ENCODE measurements around the gene SMYD3.

The SMYD3 gene

GRCh38 chr1:246147524-246148461, 359.3 kb downstream of the SMYD3 start:
- no peak for DNase-seq (ENCODE audit: low read depth)

DNA sequence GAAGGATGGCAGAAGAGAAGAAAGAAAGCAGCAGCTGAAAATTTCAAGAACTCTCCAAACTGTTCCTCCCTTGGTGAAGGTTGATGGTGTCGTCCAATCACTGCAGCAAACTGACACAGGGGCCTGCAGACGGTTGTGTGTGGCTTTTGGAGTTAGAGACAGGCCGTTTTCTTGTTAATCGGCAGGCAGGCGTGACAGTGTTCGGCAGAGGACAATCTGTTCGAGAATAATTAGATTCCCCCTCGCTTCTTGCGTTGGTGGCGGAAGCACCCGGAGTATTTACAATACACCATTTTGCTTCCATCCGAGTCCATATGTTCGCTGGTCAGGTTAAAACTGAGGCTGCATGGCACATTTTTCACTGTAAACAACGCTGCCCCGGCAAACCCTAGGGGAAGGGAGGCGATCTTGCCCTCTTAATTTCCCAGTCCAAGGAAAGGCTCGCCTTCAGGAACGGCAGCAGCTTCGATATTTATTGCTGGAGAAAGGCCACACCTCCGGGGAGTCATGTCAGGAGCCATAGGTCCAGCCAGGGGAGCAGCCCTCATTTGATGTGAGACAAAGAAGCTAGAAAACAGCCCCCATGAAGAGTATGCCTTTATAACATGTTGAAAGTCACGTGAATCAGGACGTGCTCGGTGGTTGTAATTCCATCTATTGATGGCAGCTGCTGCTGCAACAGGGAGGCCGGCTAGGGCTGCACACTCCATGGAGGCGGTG, 360.1 kb downstream of the SMYD3 start:
- DNase-seq (ENCODE audit: low read depth) = no peak

GRCh38 chr1:246145900-246146299, 361.2 kb downstream of the SMYD3 start:
- no peak for DNase-seq (ENCODE audit: low read depth)

DNA sequence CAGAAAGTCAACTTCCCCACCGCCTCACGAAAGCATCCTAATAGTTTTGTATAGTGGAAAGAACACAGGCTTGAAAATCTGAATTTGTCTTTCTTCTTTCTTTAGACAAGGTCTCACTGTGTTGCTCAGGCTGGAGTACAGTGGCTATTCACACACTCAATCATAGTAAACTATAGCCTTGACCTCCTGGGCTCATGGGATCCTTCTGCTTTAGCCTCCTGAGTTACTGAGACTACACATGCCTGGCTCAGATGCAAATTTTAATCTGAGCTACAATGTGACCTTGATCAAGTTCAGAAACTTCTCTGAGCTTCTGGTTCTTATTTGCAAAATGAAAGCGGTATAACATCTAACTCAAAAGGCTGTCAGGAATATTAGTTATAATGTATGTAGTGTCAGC, 362.1 kb downstream of the SMYD3 start:
- DNase-seq (ENCODE audit: low read depth) = no peak

- DNase-seq (ENCODE audit: low read depth) = no peak
Measured at GRCh38 chr1:246142320-246142893, 364.7 kb downstream of the SMYD3 start.

DNA sequence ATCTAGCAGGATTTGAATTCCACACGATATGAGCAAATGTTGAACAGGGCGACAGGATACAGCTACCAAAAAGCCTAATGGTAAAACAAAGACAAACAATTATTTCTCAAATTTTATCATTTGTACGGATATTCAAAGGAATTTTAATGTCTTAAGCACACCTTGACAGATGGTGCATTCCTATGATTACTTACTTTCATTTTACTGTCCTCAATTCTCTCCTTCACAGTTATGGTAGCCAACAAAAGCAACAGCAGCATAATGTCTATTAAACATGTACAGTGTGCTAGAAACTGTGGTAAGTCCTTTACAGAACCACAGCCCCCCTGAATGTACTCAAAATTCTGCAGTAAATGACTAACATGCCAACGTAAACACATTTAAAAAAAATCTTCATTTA, 365.8 kb downstream of the SMYD3 start:
- no peak for DNase-seq (ENCODE audit: low read depth)

DNA sequence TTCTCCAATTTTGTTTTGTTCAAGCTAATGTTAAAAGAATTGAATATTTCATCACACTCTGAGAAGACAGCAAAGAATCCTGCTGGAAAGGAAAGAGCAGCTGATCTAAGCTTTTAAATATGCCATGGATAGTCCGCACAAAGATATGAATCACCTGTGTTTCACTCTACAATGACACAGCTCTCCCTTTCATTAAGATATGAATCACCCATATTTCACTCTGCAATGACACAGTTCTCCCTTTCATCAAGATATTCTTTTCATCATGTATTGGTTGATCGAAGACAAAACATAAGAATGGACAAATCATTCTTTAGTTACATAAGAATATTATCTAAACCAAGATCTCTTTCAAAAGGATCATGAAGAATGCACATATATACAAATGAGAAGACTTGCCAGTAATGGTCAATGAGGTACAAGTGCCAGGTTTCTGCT, 367.3 kb downstream of the SMYD3 start:
- no peak for DNase-seq (ENCODE audit: low read depth)

DNA sequence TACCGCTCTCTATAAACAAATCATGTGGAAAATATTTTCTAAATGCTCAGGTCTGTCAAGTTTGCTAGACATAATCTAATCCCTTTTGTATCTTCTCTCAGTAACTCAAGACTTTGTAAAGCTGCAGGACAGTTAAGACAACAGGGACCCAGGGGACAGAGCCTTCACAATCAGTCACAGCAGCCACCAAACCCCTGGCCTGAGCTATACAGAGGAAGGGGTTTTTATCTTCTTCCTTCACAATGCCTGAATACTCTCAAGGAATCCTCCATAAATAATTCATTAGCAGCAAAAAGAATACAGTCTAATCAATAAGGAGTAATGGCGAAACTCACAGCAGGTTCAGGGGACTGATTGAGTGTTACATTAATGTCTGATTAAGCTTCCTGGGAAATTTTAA, 368.3 kb downstream of the SMYD3 start:
- DNase-seq (ENCODE audit: low read depth) = no peak

GRCh38 chr1:246136477-246136876, 370.6 kb downstream of the SMYD3 start:
- no peak for DNase-seq (ENCODE audit: low read depth)

DNA sequence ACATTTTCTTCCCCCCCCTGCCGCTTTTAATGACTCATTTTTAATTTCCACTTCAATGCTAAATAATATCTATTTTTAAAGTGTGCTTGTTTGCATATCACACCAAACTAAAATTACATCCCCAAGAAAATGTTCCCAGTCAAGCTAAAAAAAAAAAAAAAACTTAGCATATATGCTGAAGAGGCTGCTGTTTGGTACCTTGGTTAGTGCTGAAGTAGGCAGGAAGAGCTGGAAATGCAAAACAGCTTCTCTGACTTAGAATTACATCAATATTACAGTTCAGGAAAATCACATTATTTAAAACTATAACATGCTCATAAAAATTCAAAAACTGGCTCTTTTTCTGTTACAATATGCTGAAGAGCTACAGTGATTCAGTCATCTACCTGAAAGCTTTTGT, 372.3 kb downstream of the SMYD3 start:
- no peak for DNase-seq (ENCODE audit: low read depth)

GRCh38 chr1:246131095-246131494, 376.0 kb downstream of the SMYD3 start:
- DNase-seq (ENCODE audit: low read depth) = no peak

- no peak for DNase-seq (ENCODE audit: low read depth)
Measured at GRCh38 chr1:246128494-246129069, 378.5 kb downstream of the SMYD3 start.

GRCh38 chr1:246126580-246126979, 380.5 kb downstream of the SMYD3 start:
- DNase-seq (ENCODE audit: low read depth) = no peak

DNA sequence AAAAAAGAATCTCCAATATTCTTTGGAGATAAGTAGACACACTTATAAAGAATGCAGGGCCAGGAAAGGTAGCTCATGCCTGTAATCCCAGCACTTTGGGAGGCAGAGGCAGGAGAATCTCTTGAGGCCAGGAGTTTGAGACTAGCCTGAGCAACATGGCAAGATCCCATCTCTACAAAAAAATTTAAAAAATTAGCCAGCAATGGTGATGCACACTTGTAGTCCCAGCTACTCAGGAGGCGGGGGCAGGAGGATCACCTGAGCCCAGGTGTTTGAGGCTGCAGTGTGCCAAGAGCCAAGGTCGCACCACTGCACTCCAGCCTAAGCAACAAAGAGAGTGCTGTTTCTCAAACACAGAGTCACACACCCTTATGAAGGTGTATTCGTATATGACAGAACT, 385.0 kb downstream of the SMYD3 start:
- DNase-seq (ENCODE audit: low read depth) = no peak

GRCh38 chr1:246121533-246121932, 385.5 kb downstream of the SMYD3 start:
- DNase-seq (ENCODE audit: low read depth) = no peak

- peak; percentile 11 for DNase-seq (ENCODE audit: low read depth)
Measured at GRCh38 chr1:246117066-246117791, 389.9 kb downstream of the SMYD3 start.

DNA sequence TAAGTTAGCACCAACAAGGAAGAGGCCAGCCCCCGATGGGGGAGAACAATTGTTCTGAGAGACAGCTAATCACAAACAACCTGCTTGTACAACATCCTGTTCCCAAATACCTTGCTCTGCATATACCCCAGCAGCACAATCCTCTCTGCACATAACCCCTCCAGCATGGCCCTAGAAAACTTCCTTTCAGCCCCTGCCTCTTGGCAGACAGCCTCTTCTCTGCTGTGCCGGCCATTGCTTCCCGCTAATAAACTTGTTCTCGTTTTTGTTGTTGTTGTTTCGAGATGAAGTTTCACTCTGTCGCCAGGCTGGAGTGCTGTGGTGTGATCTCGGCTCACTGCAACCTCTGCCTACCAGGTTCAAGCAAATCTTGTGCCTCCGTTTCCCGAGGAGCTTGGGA, 392.7 kb downstream of the SMYD3 start:
- DNase-seq (ENCODE audit: low read depth) = no peak

DNA sequence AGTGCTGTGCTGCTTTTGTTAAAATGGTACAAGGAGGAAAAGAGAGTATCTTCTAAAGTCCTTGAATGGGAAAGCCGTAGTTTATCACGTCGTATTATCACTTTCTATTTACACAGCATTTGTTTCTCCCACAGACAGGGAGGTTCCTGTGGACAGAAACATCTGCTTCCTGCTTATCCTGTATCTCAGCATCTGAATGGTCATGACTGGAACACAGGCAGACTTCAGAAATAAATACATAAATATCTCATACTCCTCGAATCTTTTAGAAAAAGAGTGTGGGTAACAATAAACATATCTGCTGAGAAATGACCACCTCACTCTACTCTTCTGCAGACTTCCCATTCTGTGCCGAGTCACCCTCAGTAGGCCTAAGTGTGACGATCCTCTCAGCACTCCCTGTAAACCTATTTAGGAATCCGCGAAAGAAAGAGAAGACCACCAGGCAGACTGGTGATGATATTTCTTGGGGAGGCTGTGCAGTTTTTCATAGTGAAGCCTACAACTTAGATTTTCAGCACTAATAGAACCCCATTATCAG, 393.5 kb downstream of the SMYD3 start:
- no peak for DNase-seq (ENCODE audit: low read depth)

- no peak for DNase-seq (ENCODE audit: low read depth)
Measured at GRCh38 chr1:246111570-246111969, 395.5 kb downstream of the SMYD3 start.

GRCh38 chr1:246110343-246111219, 396.5 kb downstream of the SMYD3 start:
- DNase-seq (ENCODE audit: low read depth) = no peak

All from activated T-cell treated with anti-CD3 and anti-CD28 coated beads for 24 hours (primary cell).